Measurements from ENCODE around the gene DDAH1.

The DDAH1 gene

DNA sequence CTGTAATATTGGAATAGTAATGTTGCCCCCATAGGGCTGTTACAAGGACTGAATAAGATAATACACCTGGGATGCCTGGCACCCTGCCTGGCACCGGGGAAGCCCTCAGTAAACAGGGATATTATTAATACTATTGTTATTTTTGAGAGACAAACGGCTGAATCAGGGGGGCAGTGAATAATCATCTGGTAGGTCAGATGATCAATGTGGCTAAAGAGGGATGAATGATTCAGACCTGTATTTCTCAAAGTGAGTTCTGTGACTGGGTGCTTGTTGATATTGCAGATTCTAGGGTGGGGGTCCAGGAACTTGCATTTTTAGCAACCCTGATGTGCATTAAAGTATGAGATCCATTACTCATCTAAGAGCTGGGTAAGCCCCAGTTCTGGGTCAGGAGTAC lies 142.3 kb downstream of the DDAH1 start:
- DNase-seq, result no peak

DNA sequence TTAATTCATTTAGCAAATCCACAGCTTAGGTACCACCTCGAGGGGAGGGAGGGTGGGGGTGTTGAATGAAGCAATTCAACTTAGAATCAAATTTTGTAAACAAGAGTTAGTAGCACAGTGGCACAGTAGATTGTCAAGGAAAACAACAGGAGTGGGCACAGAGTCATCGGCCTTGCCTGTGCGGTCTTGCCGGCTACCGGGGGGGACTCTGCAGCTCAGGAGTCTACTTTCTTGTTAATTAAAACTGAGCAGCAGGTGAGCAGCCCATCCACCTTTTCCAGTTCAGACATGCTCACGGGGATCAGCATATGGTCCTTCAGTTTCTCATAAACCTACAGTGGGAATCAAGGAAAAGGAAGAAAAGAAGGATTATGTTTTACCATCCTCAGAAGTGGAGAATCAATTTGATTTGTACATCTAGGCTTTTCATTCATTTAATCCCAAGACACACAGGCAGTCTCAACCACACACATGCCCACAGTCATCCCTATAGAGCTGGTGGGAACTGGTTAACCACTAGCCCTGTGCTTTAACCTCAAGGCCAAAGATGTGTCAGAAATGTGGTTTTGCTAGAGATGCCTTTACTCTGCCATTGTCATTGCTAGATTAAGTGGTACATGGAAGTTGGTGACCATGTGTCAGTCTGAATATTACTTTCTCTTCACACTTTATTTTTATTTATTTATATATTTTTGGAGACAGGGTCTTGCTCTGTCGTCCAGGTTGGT lies 143.6 kb downstream of the DDAH1 start:
- no peak for DNase-seq

DNA sequence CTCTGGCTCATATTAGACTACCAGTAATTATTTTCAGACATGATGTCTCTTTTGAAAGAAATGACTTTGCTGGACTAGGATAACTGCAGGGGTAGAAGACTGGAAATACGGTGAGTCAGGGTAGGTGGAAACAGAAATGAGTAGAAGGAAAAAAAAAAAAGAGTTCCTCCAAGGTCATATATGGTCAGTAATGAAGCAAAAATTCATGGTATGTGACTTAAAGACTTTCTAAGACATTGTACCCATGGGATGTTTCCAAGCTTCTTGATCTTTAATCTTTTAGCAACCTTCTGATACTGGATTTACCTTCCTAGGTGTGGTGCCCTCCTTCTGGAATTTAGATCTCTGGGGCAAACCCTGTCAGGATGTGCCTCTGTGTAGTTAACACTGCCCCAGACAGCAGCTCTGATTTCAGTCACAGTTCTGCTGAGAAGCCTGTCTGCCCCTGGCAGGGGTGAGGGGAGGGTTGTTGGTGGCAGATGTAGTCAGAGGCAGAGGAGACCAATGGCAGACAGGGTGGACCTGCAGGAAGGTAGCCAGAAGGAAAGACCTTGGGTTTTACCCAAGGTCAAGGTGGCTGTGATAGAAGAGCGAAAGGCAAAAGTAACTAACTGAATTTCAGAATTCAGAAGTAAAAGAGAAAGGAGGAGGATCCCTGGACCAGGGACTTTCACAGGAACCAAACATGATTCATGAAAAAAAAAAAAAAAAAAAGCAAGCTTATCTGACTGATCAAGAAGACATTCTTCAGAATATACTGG lies 144.4 kb downstream of the DDAH1 start:
- no peak for DNase-seq

DNA sequence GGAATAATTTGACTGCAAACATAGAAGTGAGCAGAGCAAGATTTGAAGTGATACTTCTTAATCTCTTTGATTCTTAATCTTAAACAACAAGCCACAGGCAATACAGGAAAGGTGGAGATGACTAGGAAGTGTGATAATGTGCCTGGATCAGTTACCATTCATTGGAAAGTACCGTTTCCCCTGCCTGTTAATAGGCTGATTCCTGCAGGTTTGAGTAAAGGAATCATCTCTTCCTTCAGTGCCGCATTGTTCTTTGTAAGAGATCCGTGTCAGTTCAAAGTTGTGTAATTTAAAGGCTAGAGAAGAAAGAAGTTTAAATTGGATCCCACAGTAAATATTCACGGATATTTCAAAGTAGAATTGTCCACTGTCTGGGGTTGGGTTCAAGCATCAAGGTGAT lies 145.0 kb downstream of the DDAH1 start:
- no peak for DNase-seq

DNA sequence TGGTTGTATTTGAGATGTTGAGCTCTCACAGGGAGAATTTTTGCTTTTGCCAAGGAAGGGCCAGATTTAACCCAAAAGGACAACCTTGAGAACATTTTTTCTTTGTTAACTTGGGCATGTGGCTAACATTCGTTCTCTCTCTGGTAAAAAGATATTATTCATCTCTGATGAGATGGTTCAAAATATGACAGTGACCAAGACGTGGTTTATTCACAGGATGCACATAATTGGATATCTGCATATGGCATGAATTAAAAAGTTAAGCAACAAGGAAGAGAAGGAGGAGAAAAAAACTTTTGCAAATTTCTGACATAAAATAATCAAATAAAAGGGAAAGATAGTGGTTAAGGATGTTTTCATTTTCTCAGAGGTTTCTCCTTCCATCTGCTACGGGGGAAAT lies 145.5 kb downstream of the DDAH1 start:
- no peak for DNase-seq

DNA sequence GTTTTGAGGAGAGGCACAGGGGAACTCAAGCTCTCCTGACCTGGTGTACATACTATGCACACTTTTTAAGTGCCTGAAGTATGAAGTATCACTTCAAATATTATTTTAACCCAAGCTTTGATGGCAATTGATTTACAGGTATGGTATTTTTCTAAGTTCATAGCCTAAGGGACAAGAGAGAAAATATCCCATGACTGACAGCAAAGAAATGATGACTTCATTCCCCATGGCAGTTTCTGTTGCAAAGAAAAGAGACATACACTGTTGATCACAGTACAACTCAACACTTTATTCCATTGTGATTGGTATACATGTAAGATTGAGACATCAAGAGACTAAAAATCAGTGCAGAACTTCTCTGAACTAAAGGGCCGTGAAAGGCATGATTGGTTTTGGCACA lies 146.7 kb downstream of the DDAH1 start:
- no peak for DNase-seq

DNA sequence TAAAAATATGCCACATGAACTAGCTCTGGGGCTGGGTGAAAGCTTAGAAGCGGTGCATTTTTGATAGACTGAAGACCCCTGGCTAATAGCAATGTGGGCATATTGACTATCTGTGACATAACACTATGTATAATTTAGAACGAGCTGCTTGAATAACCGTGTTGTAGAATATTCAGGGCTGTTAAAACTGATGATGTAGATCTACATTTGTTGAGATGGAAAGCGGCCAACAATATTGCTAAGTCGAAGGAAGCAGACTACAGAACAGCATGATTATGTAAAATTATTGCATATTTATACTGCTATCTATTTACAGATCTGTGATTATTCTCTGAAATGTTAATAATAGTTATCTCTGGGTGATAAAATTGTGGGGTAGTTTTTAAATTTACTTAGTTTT lies 147.4 kb downstream of the DDAH1 start:
- no peak for DNase-seq

DNA sequence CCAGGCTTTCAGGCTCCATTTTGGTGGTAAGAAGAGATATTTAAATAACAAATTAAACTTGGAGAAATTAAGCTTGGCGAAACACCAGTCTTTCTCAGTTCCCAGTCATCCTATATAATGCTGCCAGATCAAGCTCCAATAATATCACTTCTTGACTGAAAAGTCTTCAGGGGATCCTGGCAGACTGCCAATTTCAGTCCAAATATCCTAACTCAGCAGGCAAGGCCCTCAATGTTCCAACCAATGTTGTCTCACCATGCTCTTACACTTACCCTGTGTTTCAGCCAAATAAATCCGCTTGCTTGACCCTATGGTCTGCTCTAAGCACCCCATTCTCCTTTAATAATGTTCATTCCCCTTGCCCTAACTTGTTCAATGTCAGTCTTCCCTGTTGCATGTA lies 148.6 kb downstream of the DDAH1 start:
- DNase-seq, result peak; percentile 77

DNA sequence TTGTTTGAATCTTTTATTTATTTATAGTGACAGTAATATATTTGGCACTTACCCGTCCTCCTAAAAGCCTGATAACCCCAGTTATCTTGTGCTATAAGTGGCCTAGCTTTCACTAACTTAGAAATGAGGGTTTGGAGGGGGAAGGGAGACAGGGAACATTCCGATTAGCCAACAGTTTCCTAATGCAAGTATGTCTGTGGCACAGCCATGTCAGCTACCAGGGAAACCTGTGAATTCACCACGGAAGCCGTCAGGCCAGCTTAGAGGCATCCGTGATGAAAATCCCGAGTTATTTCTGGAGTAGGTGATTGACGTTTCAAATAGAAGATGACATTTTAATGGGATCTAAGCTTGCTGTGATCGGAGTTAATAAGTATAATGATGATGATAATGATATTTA lies 149.2 kb downstream of the DDAH1 start:
- DNase-seq, result peak; percentile 57

DNA sequence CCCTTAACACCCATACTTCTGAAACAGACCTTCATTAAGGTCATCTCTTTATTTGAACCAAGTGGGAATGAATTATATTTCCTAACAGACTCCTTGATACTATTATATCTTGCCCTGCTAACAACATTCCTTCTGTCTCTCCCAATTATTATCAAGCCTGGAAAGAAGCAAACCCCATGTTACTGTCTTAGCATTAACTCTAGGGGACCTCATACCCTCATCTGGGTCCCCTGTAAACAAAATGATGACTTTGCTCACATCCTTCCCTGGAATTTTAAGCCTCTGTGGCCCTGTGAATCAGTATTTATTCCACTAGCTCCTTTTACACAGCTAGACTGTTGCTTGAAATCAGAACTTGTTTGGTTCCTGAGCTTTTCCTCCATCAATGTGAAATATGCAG lies 150.2 kb downstream of the DDAH1 start:
- DNase-seq, result no peak

DNA sequence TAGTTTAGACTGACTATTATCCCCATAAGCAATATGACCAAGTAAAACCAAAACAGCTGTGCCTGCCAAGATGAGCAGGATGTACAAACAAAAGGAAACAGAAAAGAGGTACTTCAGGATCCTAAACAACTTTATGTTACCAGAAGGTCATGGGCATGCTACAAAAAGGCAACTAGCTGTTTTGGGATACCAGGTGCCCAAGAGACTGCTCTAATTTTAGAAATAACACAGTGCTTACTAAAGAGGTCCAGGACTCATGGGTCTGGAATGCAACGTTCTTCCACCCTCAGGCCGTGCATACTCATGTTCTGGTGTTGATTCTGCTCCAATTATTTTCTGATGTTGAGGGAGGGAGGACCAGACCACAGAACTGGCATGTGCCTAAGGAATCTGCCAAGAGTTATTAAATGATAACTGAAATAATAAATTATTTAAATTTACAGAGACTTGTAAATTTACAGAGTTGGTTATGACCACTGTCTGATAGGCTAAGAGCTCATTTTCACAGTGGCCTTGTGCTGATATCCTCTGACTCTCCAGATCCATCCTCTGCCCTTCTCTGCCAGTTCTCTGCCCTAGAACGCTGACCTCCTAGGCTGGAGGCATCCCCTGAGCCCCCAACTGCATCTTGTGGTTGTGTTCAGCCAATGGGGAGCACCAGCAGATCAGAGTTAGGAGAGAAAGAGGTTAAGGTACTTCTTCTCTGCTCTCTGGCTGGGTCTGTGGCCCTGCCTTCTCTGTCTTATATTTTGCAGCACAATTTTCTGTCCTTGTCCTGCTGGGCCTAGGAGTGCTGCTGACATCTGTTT lies 150.9 kb downstream of the DDAH1 start:
- peak; percentile 18 for DNase-seq

DNA sequence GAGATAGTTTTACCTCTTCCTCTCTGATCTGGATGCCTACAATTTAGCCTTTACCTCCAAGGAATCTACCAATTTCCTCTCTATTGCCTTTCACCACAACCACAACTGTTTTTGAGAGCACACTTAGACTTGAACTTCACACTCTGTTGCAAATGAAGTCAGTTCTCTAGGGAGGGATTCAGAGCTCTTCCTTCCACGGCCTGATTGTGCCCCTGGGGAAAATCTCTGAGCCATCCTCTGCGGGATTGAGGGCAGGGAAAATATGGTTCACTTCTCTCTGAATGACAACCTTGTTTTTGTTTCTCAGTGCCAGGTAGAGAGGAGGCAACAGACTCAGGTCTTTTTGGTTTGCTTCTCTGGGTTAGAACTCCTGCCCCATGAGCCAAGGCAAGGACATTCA lies 153.1 kb downstream of the DDAH1 start:
- DNase-seq, result no peak

DNA sequence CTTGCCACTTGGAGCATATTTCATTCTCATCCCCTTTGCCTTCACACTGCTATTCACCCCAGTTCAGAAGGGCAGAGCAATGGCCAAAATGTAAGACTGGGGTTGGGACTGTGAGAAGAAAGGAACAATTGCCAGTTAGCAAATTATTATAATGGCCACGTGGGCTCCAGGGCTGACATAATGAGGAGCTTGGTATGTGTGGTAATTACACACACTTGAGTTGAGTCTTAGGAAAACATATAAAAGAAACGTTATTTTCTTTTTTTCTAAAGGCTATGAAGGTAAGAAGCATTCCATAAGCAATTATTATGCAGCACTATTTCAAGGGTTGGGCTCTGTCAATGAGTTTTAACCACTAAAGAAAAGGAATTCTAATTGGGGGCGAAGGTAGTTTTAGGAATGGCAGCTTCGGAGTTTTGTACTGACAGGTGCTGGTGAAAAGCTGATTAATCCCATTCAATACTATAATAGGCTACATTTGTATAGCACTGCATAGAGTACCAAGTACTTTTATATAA lies 156.1 kb downstream of the DDAH1 start:
- no peak for DNase-seq

DNA sequence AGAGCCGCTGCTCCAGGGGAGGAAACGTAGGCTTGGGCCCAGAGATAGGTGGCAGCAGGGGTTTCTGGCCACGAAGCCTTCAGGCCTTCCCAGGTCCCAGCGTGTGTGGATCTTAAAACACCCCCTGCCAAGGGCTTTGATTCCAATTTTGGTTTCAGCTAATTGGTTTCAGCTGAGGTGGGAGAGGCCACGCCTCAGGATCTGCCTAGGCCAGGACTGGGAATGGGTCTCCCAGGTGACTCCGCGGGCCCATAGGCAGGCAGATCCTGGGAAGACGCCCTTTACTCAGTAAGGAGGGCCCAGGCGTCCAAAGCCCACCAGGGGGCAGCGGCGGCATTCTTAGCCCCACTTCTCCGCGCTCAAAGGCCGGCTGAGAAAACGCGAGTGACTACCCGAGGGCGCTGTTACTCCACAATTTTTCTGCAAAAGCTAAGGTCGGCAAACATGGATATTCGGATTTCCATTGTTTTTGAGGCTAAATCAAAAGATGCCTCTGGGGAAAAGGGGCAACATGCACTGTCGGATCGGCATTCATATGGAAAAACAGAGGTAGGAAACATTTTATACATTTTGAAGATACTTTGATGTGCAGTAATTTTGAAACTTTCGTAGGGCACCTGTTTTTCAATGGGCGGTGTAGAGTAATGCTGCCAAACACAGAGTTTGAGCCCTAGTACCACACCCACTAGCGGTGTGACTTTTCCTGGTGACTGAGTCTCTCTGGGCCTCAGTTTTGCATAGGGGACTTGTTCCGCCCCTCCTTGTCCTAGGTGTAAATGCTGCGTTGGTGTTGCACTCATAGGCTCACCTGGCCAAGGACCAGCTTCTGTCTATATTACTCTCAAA lies 156.7 kb downstream of the DDAH1 start:
- peak; percentile 84 for DNase-seq

DNA sequence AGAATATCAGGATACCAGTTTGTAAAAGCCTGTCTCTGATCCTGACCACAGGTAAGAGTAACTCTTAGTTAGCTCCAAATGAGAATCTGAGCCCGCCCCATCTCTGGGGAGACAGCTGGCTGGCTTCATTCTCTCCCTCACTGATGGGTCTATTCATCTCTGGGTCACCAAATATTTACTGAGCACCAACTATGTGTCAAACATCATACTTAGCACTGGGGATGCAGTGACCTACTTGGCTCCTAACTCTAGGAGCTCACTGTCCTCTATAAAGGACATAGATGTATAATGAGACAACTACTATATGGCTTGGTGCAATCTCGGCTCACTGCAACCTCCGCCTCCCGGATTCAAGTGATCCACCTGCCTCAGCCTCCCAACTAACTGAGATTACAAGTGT lies 158.7 kb downstream of the DDAH1 start:
- no peak for DNase-seq

DNA sequence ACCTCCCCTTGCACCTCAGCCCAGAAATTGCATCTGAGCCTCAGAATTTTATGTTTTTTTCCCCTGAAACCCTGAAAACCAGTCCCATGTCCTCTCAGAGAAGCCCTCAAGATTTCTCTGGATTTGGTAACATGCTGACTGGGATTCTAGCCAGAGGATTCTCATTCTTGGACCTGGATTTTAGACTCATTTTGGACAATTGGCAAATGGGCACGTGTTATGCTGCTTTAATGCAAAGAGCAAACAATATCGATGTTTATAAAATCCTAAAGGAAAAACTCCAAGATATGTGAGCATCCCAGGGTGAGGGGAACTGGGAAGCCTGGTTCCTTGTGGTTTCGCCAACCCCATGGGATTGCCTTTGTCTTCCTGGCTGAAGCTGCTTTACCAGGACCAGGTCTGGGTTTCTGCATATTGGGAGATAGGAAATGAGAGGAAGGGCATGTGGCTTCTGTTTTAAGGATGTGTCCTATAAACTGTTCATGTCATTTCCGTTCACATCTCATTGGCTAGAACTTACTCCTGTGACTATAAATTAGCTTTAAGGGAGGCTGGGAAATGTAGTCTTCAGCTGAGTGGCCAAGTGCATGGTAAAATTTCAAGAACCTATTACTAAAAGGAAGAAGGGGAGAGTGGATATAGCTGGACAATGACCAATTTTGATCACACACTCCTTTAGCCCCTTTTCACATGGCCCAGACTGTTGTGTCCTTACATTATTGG lies 161.4 kb downstream of the DDAH1 start:
- no peak for DNase-seq

DNA sequence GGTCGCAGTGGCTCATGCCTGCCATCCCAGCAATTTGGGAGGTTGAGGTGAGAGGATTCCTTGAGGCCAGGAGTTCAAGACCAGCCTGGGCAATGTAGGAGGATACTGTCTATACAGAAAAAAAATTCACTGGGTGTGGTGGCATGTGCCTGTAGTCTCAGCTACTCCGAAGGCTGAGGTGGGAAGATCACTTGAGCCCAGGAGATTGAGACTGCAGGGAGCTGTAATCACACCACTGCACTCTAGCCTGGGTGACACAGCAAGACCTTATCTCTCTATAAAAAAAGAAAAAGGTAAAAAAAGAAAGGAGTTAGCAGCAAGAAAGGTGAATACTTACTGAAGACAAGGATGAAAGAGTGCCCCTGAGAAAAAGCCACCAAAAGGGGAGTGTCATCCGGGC lies 164.8 kb downstream of the DDAH1 start:
- no peak for DNase-seq

DNA sequence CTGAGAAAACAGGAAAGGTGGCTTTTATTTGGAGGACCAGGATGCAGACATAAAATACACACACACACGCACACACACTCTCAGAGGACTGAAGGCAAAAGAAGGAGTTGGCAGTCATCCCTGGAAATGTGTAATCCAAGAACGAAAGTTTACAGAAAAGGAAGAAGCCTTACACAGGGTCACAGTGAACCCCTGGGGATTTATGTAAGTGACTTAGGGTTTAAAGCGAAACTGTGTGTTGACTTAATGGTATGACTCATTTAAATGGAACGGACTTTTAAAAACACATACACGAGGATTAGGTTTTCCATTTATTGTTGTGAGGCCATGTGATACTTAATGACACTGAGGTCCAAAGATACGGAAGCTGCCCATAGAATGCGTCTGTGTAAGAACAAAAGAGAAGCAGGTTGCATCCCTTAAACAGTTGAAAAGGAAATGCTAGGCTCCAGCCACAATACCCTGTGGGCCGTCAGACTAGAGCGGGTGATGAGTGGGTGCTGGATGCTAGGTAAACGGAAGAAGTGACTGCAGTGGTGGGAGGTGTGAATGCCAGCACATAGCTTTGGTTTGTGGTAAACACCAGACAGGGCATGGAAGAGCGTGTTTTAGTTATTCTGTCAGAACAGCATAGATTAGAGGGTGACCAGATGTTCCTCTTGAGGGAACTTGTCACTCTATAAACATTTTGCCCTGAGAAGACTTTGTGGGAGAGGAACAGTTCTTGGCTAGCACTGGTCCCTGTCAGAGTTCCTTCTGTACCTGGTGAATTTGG lies 166.9 kb downstream of the DDAH1 start:
- peak; percentile 80 for DNase-seq

DNA sequence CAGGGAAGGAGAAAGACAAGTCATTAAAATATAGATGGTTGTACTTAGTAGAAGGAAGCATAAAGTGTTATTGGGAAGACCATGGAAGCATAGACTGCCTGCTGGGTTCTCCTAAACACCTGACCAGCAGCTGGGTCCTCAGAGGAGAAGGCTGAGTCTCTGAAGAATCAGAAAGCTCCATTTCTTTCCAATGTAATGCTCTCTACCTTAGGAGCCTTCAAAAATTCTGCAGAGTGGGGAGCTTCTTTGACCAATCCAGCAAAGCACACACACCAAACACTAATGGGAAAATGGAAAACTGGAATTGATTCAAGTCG lies 167.5 kb downstream of the DDAH1 start:
- no peak for DNase-seq

DNA sequence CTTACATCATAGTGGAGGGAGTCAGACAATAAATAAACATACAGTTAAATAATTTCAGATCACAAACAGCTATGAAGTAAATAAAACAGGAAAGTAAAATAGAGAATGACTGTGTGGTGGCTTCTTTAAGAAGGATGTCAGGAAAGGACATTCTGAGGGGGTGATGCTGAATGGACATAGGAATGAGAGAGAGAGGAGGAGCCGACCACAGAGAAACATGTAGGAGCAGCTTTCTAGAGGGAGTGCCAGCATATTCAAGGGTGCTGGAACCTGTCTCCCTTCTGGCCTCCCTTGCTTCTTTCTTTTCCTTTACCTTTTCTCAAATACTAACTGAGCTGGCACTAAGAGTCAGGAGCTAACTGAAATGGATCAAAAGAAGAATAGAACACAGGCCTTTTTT lies 168.0 kb downstream of the DDAH1 start:
- no peak for DNase-seq

DNA sequence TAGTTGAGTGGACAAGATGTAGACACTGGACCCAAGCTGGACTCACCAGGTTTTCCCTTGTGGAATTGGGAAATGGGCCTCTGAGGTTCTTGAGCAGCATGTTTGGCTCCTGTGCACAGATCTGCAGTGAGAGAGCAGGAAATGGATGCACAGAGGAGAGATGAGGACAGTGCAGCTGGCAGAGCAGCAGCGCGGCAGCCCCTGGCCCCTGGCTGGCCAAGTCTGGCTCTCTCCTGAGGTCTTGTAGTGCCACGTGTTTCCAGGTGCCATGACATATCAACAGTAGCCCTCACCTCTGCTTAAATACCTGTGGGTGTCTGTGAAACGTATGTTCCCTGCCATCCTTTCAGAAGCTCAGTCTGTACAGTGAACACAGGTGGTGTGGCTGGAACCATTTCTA lies 169.3 kb downstream of the DDAH1 start:
- DNase-seq, result no peak

Data from COR-L47 (cell line).